Nephron progenitor cell (in vitro differentiated cells): ENCODE data around the gene TBC1D21.

ENCODE experiments used
- DNase-seq: peaks from one replicate; pipeline ENCODE4 v3.0.0; 2021
- H3K27ac Mint-ChIP-seq: 2 replicates; pipeline ENCODE4 v1.8.0; 2021; ENCODE audit warnings: mild to moderate bottlenecking, moderate library complexity, mixed read lengths
- H3K27me3 Mint-ChIP-seq: 2 replicates; pipeline ENCODE4 v1.8.0; 2021; ENCODE audit warnings: mild to moderate bottlenecking, low read depth, mixed read lengths; ENCODE audit not compliant: poor library complexity
- H3K36me3 Mint-ChIP-seq: 2 replicates; pipeline ENCODE4 v1.8.0; 2021; ENCODE audit warnings: low read depth, mixed read lengths
- H3K4me1 Mint-ChIP-seq: 2 replicates; pipeline ENCODE4 v1.8.0; 2021; ENCODE audit warnings: mixed read lengths
- H3K4me3 Mint-ChIP-seq: 2 replicates; pipeline ENCODE4 v1.8.0; 2021; ENCODE audit warnings: mild to moderate bottlenecking, moderate library complexity, mixed read lengths
- H3K9me3 Mint-ChIP-seq: 2 replicates; pipeline ENCODE4 v1.8.0; 2021; ENCODE audit warnings: mild to moderate bottlenecking, moderate library complexity, mixed read lengths
- TF ChIP-seq, protein P1 (sequence below): fragments of 200-600 bp; sonication (generic); IDR thresholded peaks from 2 replicates; pipeline ENCODE4 v1.5.0; 2021; ENCODE audit warnings: antibody characterized with exemption

Gene TBC1D21

DNA sequence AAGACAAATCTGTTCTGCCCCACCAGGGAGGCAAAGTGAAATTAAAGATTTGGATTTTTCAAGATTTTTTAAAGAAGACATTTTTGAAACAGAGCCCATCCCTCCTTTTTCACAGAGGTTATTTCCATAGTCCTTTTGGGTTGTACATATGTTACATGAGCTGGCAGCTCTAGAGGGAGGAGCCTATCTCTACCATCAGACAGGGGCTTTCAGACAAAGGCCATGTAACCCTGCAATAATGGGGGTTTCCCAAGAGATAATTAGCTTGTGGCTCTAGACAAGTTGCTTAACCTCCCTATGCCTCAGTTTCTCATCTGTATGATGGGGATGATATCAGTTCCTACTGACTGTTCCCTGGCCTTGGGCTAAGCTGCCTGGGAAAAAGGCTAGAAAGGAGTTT is 8.0 kb upstream of the TBC1D21 start:
- H3K9me3 Mint-ChIP-seq = peaks cover 12% of the 10 kb centered on the region
- peaks cover 30% of the 10 kb centered on the region for H3K27me3 Mint-ChIP-seq
- DNase-seq = no peak
- H3K27ac Mint-ChIP-seq = no peak overlapping the region
- peaks cover 26% of the 10 kb centered on the region for H3K4me1 Mint-ChIP-seq
- TF ChIP-seq, protein P1, sequence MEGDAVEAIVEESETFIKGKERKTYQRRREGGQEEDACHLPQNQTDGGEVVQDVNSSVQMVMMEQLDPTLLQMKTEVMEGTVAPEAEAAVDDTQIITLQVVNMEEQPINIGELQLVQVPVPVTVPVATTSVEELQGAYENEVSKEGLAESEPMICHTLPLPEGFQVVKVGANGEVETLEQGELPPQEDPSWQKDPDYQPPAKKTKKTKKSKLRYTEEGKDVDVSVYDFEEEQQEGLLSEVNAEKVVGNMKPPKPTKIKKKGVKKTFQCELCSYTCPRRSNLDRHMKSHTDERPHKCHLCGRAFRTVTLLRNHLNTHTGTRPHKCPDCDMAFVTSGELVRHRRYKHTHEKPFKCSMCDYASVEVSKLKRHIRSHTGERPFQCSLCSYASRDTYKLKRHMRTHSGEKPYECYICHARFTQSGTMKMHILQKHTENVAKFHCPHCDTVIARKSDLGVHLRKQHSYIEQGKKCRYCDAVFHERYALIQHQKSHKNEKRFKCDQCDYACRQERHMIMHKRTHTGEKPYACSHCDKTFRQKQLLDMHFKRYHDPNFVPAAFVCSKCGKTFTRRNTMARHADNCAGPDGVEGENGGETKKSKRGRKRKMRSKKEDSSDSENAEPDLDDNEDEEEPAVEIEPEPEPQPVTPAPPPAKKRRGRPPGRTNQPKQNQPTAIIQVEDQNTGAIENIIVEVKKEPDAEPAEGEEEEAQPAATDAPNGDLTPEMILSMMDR = no peak
- H3K4me3 Mint-ChIP-seq = no peak overlapping the region
- H3K36me3 Mint-ChIP-seq = no peaks in the 10 kb centered on the region

DNA sequence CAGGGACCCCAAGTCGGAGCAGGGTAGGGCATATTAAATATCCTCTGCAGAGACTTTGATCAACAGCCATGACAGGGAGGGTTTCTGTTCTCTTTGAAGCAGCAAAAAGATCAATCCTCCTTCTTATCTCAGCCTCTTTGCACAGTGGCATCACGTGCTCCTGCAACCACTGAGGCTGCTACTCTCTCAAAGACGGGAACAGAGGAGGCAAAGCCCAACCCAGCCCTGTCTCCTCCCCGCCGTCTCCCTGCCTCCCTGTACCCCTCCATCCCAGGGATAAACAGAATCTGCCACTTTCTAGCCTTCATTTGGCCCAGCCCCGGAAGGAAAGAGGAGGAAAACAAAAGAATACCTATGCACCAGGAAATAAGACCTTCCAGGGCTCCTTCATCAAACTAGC is 7.5 kb upstream of the TBC1D21 start:
- no peak for DNase-seq
- Mint-ChIP-seq H3K36me3 (no peaks in the 10 kb centered on the region), H3K27ac (no peak overlapping the region), H3K27me3 (peaks cover 36% of the 10 kb centered on the region), H3K4me3 (no peak overlapping the region), H3K4me1 (peaks cover 26% of the 10 kb centered on the region), H3K9me3 (peaks cover 12% of the 10 kb centered on the region)
- TF ChIP-seq, protein P1 = no peak

DNA sequence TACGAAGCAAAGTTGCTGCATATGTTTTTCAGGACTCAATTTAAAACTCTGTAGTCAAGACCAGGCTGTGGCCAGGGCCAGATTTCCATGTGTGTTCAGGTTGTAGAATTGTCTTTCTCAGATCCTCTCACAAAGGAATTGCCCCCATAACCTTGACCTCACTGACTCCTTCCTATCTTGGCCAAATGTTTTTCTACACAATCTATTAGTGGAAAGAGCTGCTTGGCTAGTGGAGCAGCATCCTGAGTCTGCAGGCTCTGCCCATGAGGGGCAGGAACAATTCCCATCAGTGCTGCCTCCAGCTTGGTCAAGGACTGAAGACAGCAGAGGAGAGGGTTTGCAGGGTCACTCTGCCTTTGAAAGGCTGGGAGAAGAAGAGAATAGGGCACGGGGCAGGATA is 6.9 kb upstream of the TBC1D21 start:
- no peak for DNase-seq
- Mint-ChIP-seq H3K27me3 (peaks cover 37% of the 10 kb centered on the region), H3K27ac (no peak overlapping the region), H3K4me1 (peaks cover 26% of the 10 kb centered on the region), H3K9me3 (peaks cover 12% of the 10 kb centered on the region), H3K36me3 (no peaks in the 10 kb centered on the region), H3K4me3 (no peak overlapping the region)
- TF ChIP-seq, protein P1 = no peak

- TF ChIP-seq, protein P1 = no peak
- Mint-ChIP-seq H3K9me3 (peaks cover 12% of the 10 kb centered on the region), H3K27ac (no peak overlapping the region), H3K4me1 (peaks cover 26% of the 10 kb centered on the region), H3K27me3 (peaks cover 38% of the 10 kb centered on the region), H3K4me3 (no peak overlapping the region), H3K36me3 (no peaks in the 10 kb centered on the region)
- DNase-seq = no peak
Observed at GRCh38 chr15:73866881-73867410, 6.4 kb upstream of the TBC1D21 start.

GRCh38 chr15:73867426-73867825 is 5.9 kb upstream of the TBC1D21 start:
- peaks cover 12% of the 10 kb centered on the region for H3K9me3 Mint-ChIP-seq
- H3K27me3 Mint-ChIP-seq = peaks cover 42% of the 10 kb centered on the region
- no peaks in the 10 kb centered on the region for H3K36me3 Mint-ChIP-seq
- H3K4me1 Mint-ChIP-seq = peaks cover 26% of the 10 kb centered on the region
- H3K4me3 Mint-ChIP-seq = no peak overlapping the region
- H3K27ac Mint-ChIP-seq = no peak overlapping the region
- TF ChIP-seq, protein P1 = no peak
- no peak for DNase-seq

GRCh38 chr15:73867956-73868355 is 5.4 kb upstream of the TBC1D21 start:
- TF ChIP-seq, protein P1 = no peak
- no peak overlapping the region for H3K27ac Mint-ChIP-seq
- peaks cover 42% of the 10 kb centered on the region for H3K27me3 Mint-ChIP-seq
- H3K4me3 Mint-ChIP-seq = no peak overlapping the region
- no peak for DNase-seq
- H3K4me1 Mint-ChIP-seq = peaks cover 26% of the 10 kb centered on the region
- H3K36me3 Mint-ChIP-seq = no peaks in the 10 kb centered on the region
- peaks cover 10% of the 10 kb centered on the region for H3K9me3 Mint-ChIP-seq
